Gastrocnemius medialis (tissue), 4 donors: Measurements from ENCODE around the gene ZBTB16. TPM values are rescaled to one million over a fixed set of nuclear protein-coding genes. Genes with fewer than 3 reads are reported as not detected.

Experiments used
- ATAC-seq, 2 donors: fragments of 150-250 bp; one replicate each; pipeline ENCODE4 v1.9.1; 2016
- DNase-seq, 2 donors: peaks; one replicate each; pipeline ENCODE4 v3.0.0-alpha.2; 2019
- H3K27ac ChIP-seq, 4 donors: fragments of 200-600 bp; sonication (generic); 1 replicate in 1 of 4; 2 replicates in 3 of 4; pipeline ENCODE4 v1.5.1; 2016 to 2018; ENCODE audit warnings: mild to moderate bottlenecking in 2 of 4, moderate library complexity in 1 of 4
- H3K27me3 ChIP-seq, 3 donors: fragments of 200-600 bp; sonication (generic) in 2 of 3; 1 replicate in 1 of 3; 2 replicates in 2 of 3; pipeline versions ENCODE4 v1.5.1 to v1.6.0; 2016 to 2019; ENCODE audit warnings: mild to moderate bottlenecking in 1 of 3, moderate library complexity in 1 of 3
- H3K36me3 ChIP-seq, 2 donors: fragments of 200-600 bp; sonication (generic) in 1 of 2; one replicate each; pipeline ENCODE4 v1.5.1; 2017 to 2018
- H3K4me1 ChIP-seq, 2 donors: fragments of 200-600 bp; sonication (generic) in 1 of 2; one replicate each; pipeline ENCODE4 v1.5.1; 2016 to 2017; ENCODE audit warnings: mild to moderate bottlenecking in 2 of 2
- H3K4me3 ChIP-seq, 4 donors: fragments of 200-600 bp; sonication (generic) in 3 of 4; 1 replicate in 1 of 4; 2 replicates in 3 of 4; pipeline ENCODE4 v1.5.1; 2016 to 2019; ENCODE audit warnings: mild to moderate bottlenecking in 2 of 4
- H3K9me3 ChIP-seq, 3 donors: fragments of 200-600 bp; sonication (generic) in 2 of 3; 1 replicate in 1 of 3; 2 replicates in 2 of 3; pipeline ENCODE4 v1.5.1; 2016 to 2019
- CTCF ChIP-seq, 5 experiments: fragments of 450-650 bp in 3 of 5; fragments of 200-600 bp in 2 of 5; sonication (generic) in 2 of 5; IDR thresholded peaks in 4 of 5; conservative IDR thresholded peaks in 1 of 5; 1 replicate in 4 of 5; 2 replicates in 1 of 5; pipeline ENCODE4 v1.5.1; 2016 to 2019; ENCODE audit warnings: antibody characterized with exemption in 5 of 5, mild to moderate bottlenecking in 3 of 5, moderate library complexity in 3 of 5
- POLR2A ChIP-seq, 2 donors: fragments of 450-650 bp; IDR thresholded peaks; one replicate each; pipeline ENCODE4 v1.6.1; 2017; ENCODE audit warnings: antibody characterized with exemption in 2 of 2, mild to moderate bottlenecking in 2 of 2, moderate library complexity in 2 of 2
- in situ Hi-C, 4 donors: fragments of 200-750 bp; cut with MboI; loops; one replicate each; pipeline versions ENCODE4 v1.15.0 to v1.8.0; 2017; ENCODE audit warnings: low sequenced_read_pairs in 4 of 4
- intact Hi-C: fragments of 100-400 bp; cut with DNase I; formaldehyde crosslinking; loops from one replicate; pipeline ENCODE4 v1.15.1; 2023; ENCODE audit warnings: low total_unique reads
- total RNA-seq, 4 donors: library from RNA; depleted of rRNA; stranded (reverse); fragments of >200 nt; gene quantifications; one replicate each; pipeline versions ENCODE4 v1.1.0 to v1.2.3, GENCODE V29; 2016

The ZBTB16 gene
- total RNA-seq, 4 donors from 2014 or later = 156 to 250 (median 196) TPM

- Histone ChIP-seq H3K27me3 (no peaks in the 10 kb centered on the region), H3K4me3 (no peak overlapping the region), H3K27ac (peak overlapping the region; percentile 94 to 99 (median 96)), H3K9me3 (no peaks in the 10 kb centered on the region), H3K4me1 (peaks cover 97 to 98% of the 10 kb centered on the region in 2 donors), H3K36me3 (peaks cover 0 to 10% of the 10 kb centered on the region in 2 donors)
- TF ChIP-seq POLR2A (IDR thresholded peaks at IDR 0.05) = no peak
- TF ChIP-seq CTCF (IDR thresholded peaks at IDR 0.05 in 4 of 5, conservative IDR thresholded peaks at IDR 0.05 in 1 of 5) = no peak
- in situ Hi-C loops (no loop called here), intact Hi-C loops (no loop called here)
- DNase-seq (no peak), ATAC-seq (no peak)
Observed at GRCh38 chr11:114145166-114145775, 85.8 kb downstream of the ZBTB16 start.

- Histone ChIP-seq H3K4me1 (peaks cover 97 to 98% of the 10 kb centered on the region in 2 donors), H3K27ac (peak overlapping the region; percentile 94 to 99 (median 96)), H3K27me3 (no peaks in the 10 kb centered on the region), H3K36me3 (no peaks in the 10 kb centered on the region), H3K9me3 (no peaks in the 10 kb centered on the region), H3K4me3 (peak overlapping the region in 1 of 4 donors; percentile 21)
- intact Hi-C loops = no loop called here
- in situ Hi-C loops = no loop called here
- DNase-seq (peak in 1 of 2 donors; percentile 10), ATAC-seq (peak in 1 of 2 donors; percentile 43)
- no peak for TF ChIP-seq POLR2A (IDR thresholded peaks at IDR 0.05)
- no peak for TF ChIP-seq CTCF (IDR thresholded peaks at IDR 0.05 in 4 of 5, conservative IDR thresholded peaks at IDR 0.05 in 1 of 5)
Observed at GRCh38 chr11:114147375-114148012, 88.0 kb downstream of the ZBTB16 start.

GRCh38 chr11:114148013-114148382 lies 88.5 kb downstream of the ZBTB16 start:
- Histone ChIP-seq H3K36me3 (no peaks in the 10 kb centered on the region), H3K4me3 (no peak overlapping the region), H3K27ac (peak overlapping the region; percentile 94 to 99 (median 96)), H3K4me1 (peaks cover 97 to 98% of the 10 kb centered on the region in 2 donors), H3K9me3 (no peaks in the 10 kb centered on the region), H3K27me3 (no peaks in the 10 kb centered on the region)
- in situ Hi-C loops = no loop called here
- peak in 1 of 2 donors; percentile 38 for DNase-seq
- peak; percentile 8 to 14 for ATAC-seq
- intact Hi-C loops = no loop called here
- no peak for TF ChIP-seq POLR2A (IDR thresholded peaks at IDR 0.05)
- no peak for TF ChIP-seq CTCF (IDR thresholded peaks at IDR 0.05 in 4 of 5, conservative IDR thresholded peaks at IDR 0.05 in 1 of 5)

- peak overlapping the region; percentile 94 to 99 (median 96) for H3K27ac ChIP-seq
- H3K27me3 ChIP-seq = no peaks in the 10 kb centered on the region
- H3K4me1 ChIP-seq = peaks cover 93 to 95% of the 10 kb centered on the region in 2 donors
- H3K4me3 ChIP-seq = peak overlapping the region in 1 of 4 donors; percentile 1
- H3K36me3 ChIP-seq = no peaks in the 10 kb centered on the region
- intact Hi-C loops = no loop called here
- no peak for TF ChIP-seq CTCF (IDR thresholded peaks at IDR 0.05 in 4 of 5, conservative IDR thresholded peaks at IDR 0.05 in 1 of 5)
- no peak for TF ChIP-seq POLR2A (IDR thresholded peaks at IDR 0.05)
- peak in 1 of 2 donors; percentile 15 for DNase-seq
- ATAC-seq = no peak
- in situ Hi-C loops = no loop called here
- no peaks in the 10 kb centered on the region for H3K9me3 ChIP-seq
Observed at GRCh38 chr11:114149689-114150407, 90.3 kb downstream of the ZBTB16 start.
